Prostate gland (tissue), 2 donors: ENCODE measurements around the gene TMEM186. TPM values are rescaled to one million over a fixed set of nuclear protein-coding genes. Genes with fewer than 3 reads are reported as not detected.
A peak's percentile ranks its signal among the peaks of the same experiment; 100 is the strongest.

ENCODE experiments used
- DNase-seq: peaks from one replicate; pipeline ENCODE4 v3.0.0-alpha.2; 2019; ENCODE audit warnings: low spot score
- H3K27ac ChIP-seq, 2 donors: fragments of 200-600 bp; sonication (generic); 2 replicates each; pipeline ENCODE4 v1.5.1; 2017 to 2019
- H3K27me3 ChIP-seq: fragments of 200-600 bp; sonication (generic); replicated peaks from 2 replicates; pipeline ENCODE4 v1.5.1; 2019; ENCODE audit not compliant: insufficient read depth
- H3K36me3 ChIP-seq, 2 donors: fragments of 200-600 bp; sonication (generic); 1 replicate in 1 of 2; 2 replicates in 1 of 2; pipeline versions ENCODE4 v1.5.1 to v1.8.1; 2017 to 2019
- H3K4me1 ChIP-seq: fragments of 200-600 bp; sonication (generic); replicated peaks from 2 replicates; pipeline ENCODE4 v1.5.1; 2019
- H3K4me3 ChIP-seq, 2 donors: fragments of 200-600 bp; sonication (generic); 2 replicates each; pipeline ENCODE4 v1.5.1; 2017 to 2019
- H3K9me3 ChIP-seq: fragments of 200-600 bp; sonication (generic); 2 replicates; pipeline ENCODE4 v1.5.1; 2017
- CTCF ChIP-seq, 4 experiments: fragments of 200-600 bp in 2 of 4; fragments of 450-650 bp in 2 of 4; sonication (generic) in 2 of 4; IDR thresholded peaks; 1 replicate in 3 of 4; 2 replicates in 1 of 4; pipeline ENCODE4 v1.5.1; 2016 to 2019; ENCODE audit warnings: antibody characterized with exemption in 4 of 4, mild to moderate bottlenecking in 2 of 4, moderate library complexity in 2 of 4
- POLR2A ChIP-seq: fragments of 450-650 bp; IDR thresholded peaks from one replicate; pipeline ENCODE4 v1.6.1; 2016; ENCODE audit warnings: antibody characterized with exemption, mild to moderate bottlenecking
- POLR2AphosphoS5 ChIP-seq: sonication (generic); formaldehyde crosslinking; IDR thresholded peaks from one replicate; pipeline ENCODE4 v1.6.1; 2017; ENCODE audit warnings: antibody characterized with exemption
- WGBS: methylation state at CpG from one replicate; pipeline ENCODE4 v1.1.5; 2018; 5-methylcytosine and 5-hydroxymethylcytosine counted together
- intact Hi-C: fragments of 100-400 bp; cut with DNase I; formaldehyde crosslinking; loops from one replicate; pipeline ENCODE4 v1.14.2; 2022
- total RNA-seq, 2 donors: library from RNA; depleted of rRNA; stranded (reverse); fragments of >200 nt; gene quantifications; one replicate each; pipeline ENCODE4 v1.1.0, GENCODE V29; 2016

The TMEM186 gene
- total RNA-seq, 2 donors from 2014 or later = 7.2 to 10.1 TPM

GRCh38 chr16:8798174-8798527, 712 bp upstream of the TMEM186 start:
- peaks cover 0 to 4% of the 10 kb centered on the region in 2 donors for H3K36me3 ChIP-seq
- WGBS = 5% methylated on average over 6 of the region's 6 CpGs
- H3K4me1 ChIP-seq = peaks cover 10% of the 10 kb centered on the region
- intact Hi-C loops = loop anchor here (5.0 to 10.0 kb wide), 2 partner anchors 69 to 157 kb away; partner anchors contain the start of gene CARHSP1
- H3K27me3 ChIP-seq = no peaks in the 10 kb centered on the region
- H3K27ac ChIP-seq = peak overlapping the region; percentile 43 to 66
- DNase-seq = no peak
- no peak for TF ChIP-seq POLR2AphosphoS5
- no peak for TF ChIP-seq CTCF (IDR thresholded peaks at IDR 0.05)
- TF ChIP-seq POLR2A = no peak
- H3K9me3 ChIP-seq = no peaks in the 10 kb centered on the region
- H3K4me3 ChIP-seq = peak overlapping the region; percentile 80 to 86

- no peaks in the 10 kb centered on the region for H3K36me3 ChIP-seq
- peak overlapping the region; percentile 62 to 72 for H3K27ac ChIP-seq
- no peaks in the 10 kb centered on the region for H3K27me3 ChIP-seq
- H3K4me1 ChIP-seq = peaks cover 10% of the 10 kb centered on the region
- TF ChIP-seq POLR2AphosphoS5 (no peak), CTCF (IDR thresholded peaks at IDR 0.05) (no peak), POLR2A (no peak)
- intact Hi-C loops = loop anchor here (5.0 to 10.0 kb wide), 2 partner anchors 71 to 158 kb away; partner anchors contain the start of gene CARHSP1
- no peak for DNase-seq
- H3K9me3 ChIP-seq = no peaks in the 10 kb centered on the region
- WGBS = 35% methylated on average over 14 of the region's 14 CpGs
- H3K4me3 ChIP-seq = peak overlapping the region; percentile 80 to 86
These were observed 723 bp downstream of the TMEM186 start for GRCh38 chr16:8796469-8797363.

- WGBS = 94% methylated on average over 10 of the region's 10 CpGs
- no peaks in the 10 kb centered on the region for H3K27me3 ChIP-seq
- peaks cover 10% of the 10 kb centered on the region for H3K4me1 ChIP-seq
- no peak overlapping the region for H3K27ac ChIP-seq
- H3K4me3 ChIP-seq = no peak overlapping the region
- H3K36me3 ChIP-seq = no peaks in the 10 kb centered on the region
- no peaks in the 10 kb centered on the region for H3K9me3 ChIP-seq
- intact Hi-C loops = loop anchor here (5.0 to 10.0 kb wide), 2 partner anchors 71 to 159 kb away; partner anchors contain the start of gene CARHSP1
- DNase-seq = no peak
- TF ChIP-seq POLR2A = no peak
- no peak for TF ChIP-seq CTCF (IDR thresholded peaks at IDR 0.05)
- TF ChIP-seq POLR2AphosphoS5 = no peak
These were observed 1.6 kb downstream of the TMEM186 start for GRCh38 chr16:8795818-8796217.

GRCh38 chr16:8795091-8795490, 2.3 kb downstream of the TMEM186 start:
- H3K4me3 ChIP-seq = no peak overlapping the region
- peaks cover 10% of the 10 kb centered on the region for H3K4me1 ChIP-seq
- no peaks in the 10 kb centered on the region for H3K9me3 ChIP-seq
- intact Hi-C loops = loop anchor here (5.0 to 10.0 kb wide), 2 partner anchors 72 to 160 kb away; partner anchors contain the start of gene CARHSP1
- H3K27ac ChIP-seq = no peak overlapping the region
- no peaks in the 10 kb centered on the region for H3K27me3 ChIP-seq
- WGBS = 87% methylated on average over 8 of the region's 8 CpGs
- H3K36me3 ChIP-seq = no peaks in the 10 kb centered on the region
- TF ChIP-seq CTCF (IDR thresholded peaks at IDR 0.05) (no peak), POLR2A (no peak), POLR2AphosphoS5 (no peak)
- no peak for DNase-seq
